Measurements from ENCODE around the gene LSAMP.

- TF ChIP-seq CTCF (conservative IDR thresholded peaks at IDR 0.05; ENCODE audit: low read depth, low read length) (no peak), POLR2A (IDR thresholded peaks at IDR 0.05; ENCODE audit: low read depth, low read length) (no peak), RAD21 (IDR thresholded peaks at IDR 0.05; ENCODE audit: low read length) (no peak), MAFK (IDR thresholded peaks at IDR 0.05; ENCODE audit: low read depth, low read length) (no peak), CEBPB (IDR thresholded peaks at IDR 0.05; ENCODE audit: low read depth, low read length) (no peak), RCOR1 (IDR thresholded peaks at IDR 0.05; ENCODE audit: insufficient replicate concordance, low read length) (no peak), CHD1 (IDR thresholded peaks at IDR 0.05; ENCODE audit: low read depth, low read length) (no peak), ELK1 (IDR thresholded peaks at IDR 0.05; ENCODE audit: borderline replicate concordance, low read depth, low read length) (no peak), NFE2L2 (IDR thresholded peaks at IDR 0.05; ENCODE audit: low read depth, low read length) (no peak), MAZ (IDR thresholded peaks at IDR 0.05; ENCODE audit: borderline replicate concordance, low read depth, low read length) (no peak), MXI1 (IDR thresholded peaks at IDR 0.05; ENCODE audit: borderline replicate concordance, low read depth, low read length) (no peak), BHLHE40 (IDR thresholded peaks at IDR 0.05; ENCODE audit: low read depth, low read length) (no peak), USF2 (IDR thresholded peaks at IDR 0.05; ENCODE audit: low read depth, low read length) (no peak), SMC3 (IDR thresholded peaks at IDR 0.05; ENCODE audit: low read depth, low read length) (no peak)
Measured at GRCh38 chr3:115905871-115906270, 539.4 kb downstream of the LSAMP start.
